ENCODE results near the gene YWHAE. TPM values are rescaled to one million over a fixed set of nuclear protein-coding genes. Genes with fewer than 3 reads are reported as not detected.

YWHAE gene
- total RNA-seq, 2 experiments from 2014 or later, result 116 to 133 TPM

- no peak overlapping the region for H3K27ac Mint-ChIP-seq
- TF ChIP-seq CTCF (IDR thresholded peaks at IDR 0.05), result no peak
- H3K4me3 ChIP-seq (ENCODE audit: low read length), result no peak overlapping the region
- intact Hi-C loops (cut with DNase I, micrococcal nuclease), result no loop called here
- no peak overlapping the region for H3K4me3 Mint-ChIP-seq
- ChIA-PET CTCF (interaction anchor here (0.5 kb wide), 1 partner anchor 10 kb away, joined by 3 read pairs; no protein-coding TSS in a partner anchor), POLR2A (no interaction called here)
- no peaks in the 10 kb centered on the region for H3K4me1 Mint-ChIP-seq (ENCODE audit: low read depth)
- H3K27me3 ChIP-seq (ENCODE audit: control insufficient read depth in 1 of 2, insufficient read depth in 2 of 2, low read length in 2 of 2), result peaks cover 2 to 5% of the 10 kb centered on the region in 2 experiments
- H3K36me3 Mint-ChIP-seq (ENCODE audit: low read depth), result no peaks in the 10 kb centered on the region
- no peak for ATAC-seq (ENCODE audit: poor library complexity)
- peaks cover 3% of the 10 kb centered on the region for H3K4me1 ChIP-seq (ENCODE audit: insufficient read depth, low read length)
- no peaks in the 10 kb centered on the region for H3K36me3 ChIP-seq (ENCODE audit: insufficient read depth, low read length)
- peaks cover 0 to 5% of the 10 kb centered on the region in 2 experiments for H3K9me3 ChIP-seq (ENCODE audit: control insufficient read depth in 1 of 2, insufficient read depth in 1 of 2, low read length in 2 of 2)
- H3K27ac ChIP-seq (ENCODE audit: low read depth in 1 of 2, low read length in 2 of 2), result no peak overlapping the region
- no peaks in the 10 kb centered on the region for H3K9me3 Mint-ChIP-seq
- H3K27me3 Mint-ChIP-seq, result peaks cover 17% of the 10 kb centered on the region
- no peak for DNase-seq
These were observed 95.5 kb downstream of the YWHAE start for GRCh38 chr17:1304522-1304921.

GRCh38 chr17:1302761-1303160 lies 97.3 kb downstream of the YWHAE start:
- POLR2A ChIA-PET, result no interaction called here
- Mint-ChIP-seq H3K4me1 (ENCODE audit: low read depth) (peaks cover 14% of the 10 kb centered on the region), H3K36me3 (ENCODE audit: low read depth) (no peaks in the 10 kb centered on the region), H3K9me3 (no peaks in the 10 kb centered on the region), H3K4me3 (no peak overlapping the region), H3K27me3 (peaks cover 17% of the 10 kb centered on the region), H3K27ac (no peak overlapping the region)
- H3K9me3 ChIP-seq (ENCODE audit: control insufficient read depth in 1 of 2, insufficient read depth in 1 of 2, low read length in 2 of 2), result peaks cover 0 to 4% of the 10 kb centered on the region in 2 experiments
- no peak for TF ChIP-seq CTCF (IDR thresholded peaks at IDR 0.05)
- intact Hi-C loops (cut with DNase I, micrococcal nuclease), result no loop called here
- CTCF ChIA-PET, result no interaction called here
- ATAC-seq (ENCODE audit: poor library complexity) (no peak), DNase-seq (no peak)
- H3K4me3 ChIP-seq (ENCODE audit: low read length), result no peak overlapping the region
- H3K27ac ChIP-seq (ENCODE audit: low read depth in 1 of 2, low read length in 2 of 2), result no peak overlapping the region
- peaks cover 2 to 7% of the 10 kb centered on the region in 2 experiments for H3K27me3 ChIP-seq (ENCODE audit: control insufficient read depth in 1 of 2, insufficient read depth in 2 of 2, low read length in 2 of 2)
- H3K4me1 ChIP-seq (ENCODE audit: insufficient read depth, low read length), result peaks cover 19% of the 10 kb centered on the region
- H3K36me3 ChIP-seq (ENCODE audit: insufficient read depth, low read length), result no peaks in the 10 kb centered on the region

- no peaks in the 10 kb centered on the region for H3K9me3 ChIP-seq (ENCODE audit: control insufficient read depth in 1 of 2, insufficient read depth in 1 of 2, low read length in 2 of 2)
- TF ChIP-seq CTCF (IDR thresholded peaks at IDR 0.05), result no peak
- H3K36me3 ChIP-seq (ENCODE audit: insufficient read depth, low read length), result no peaks in the 10 kb centered on the region
- Mint-ChIP-seq H3K4me1 (ENCODE audit: low read depth) (peaks cover 17% of the 10 kb centered on the region), H3K4me3 (no peak overlapping the region), H3K36me3 (ENCODE audit: low read depth) (no peaks in the 10 kb centered on the region), H3K9me3 (no peaks in the 10 kb centered on the region), H3K27me3 (peaks cover 12% of the 10 kb centered on the region), H3K27ac (no peak overlapping the region)
- intact Hi-C loops (cut with DNase I, micrococcal nuclease), result no loop called here
- ATAC-seq (ENCODE audit: poor library complexity) (no peak), DNase-seq (no peak)
- peaks cover 32% of the 10 kb centered on the region for H3K4me1 ChIP-seq (ENCODE audit: insufficient read depth, low read length)
- ChIA-PET CTCF (no interaction called here), POLR2A (no interaction called here)
- H3K27me3 ChIP-seq (ENCODE audit: control insufficient read depth in 1 of 2, insufficient read depth in 2 of 2, low read length in 2 of 2), result peaks cover 2 to 7% of the 10 kb centered on the region in 2 experiments
- H3K4me3 ChIP-seq (ENCODE audit: low read length), result no peak overlapping the region
- no peak overlapping the region for H3K27ac ChIP-seq (ENCODE audit: low read depth in 1 of 2, low read length in 2 of 2)
These were observed 98.5 kb downstream of the YWHAE start for GRCh38 chr17:1301546-1301945.

Measured in CD4-positive, alpha-beta T cell (primary cell).